Measurements from ENCODE around the gene TGFB2.

TGFB2 gene

GRCh38 chr1:218347723-218348627 lies 2.8 kb downstream of the TGFB2 start:
- H3K27ac ChIP-seq = no peak overlapping the region
- no peak for TF ChIP-seq CTCF (conservative IDR thresholded peaks at IDR 0.05)

GRCh38 chr1:218348628-218349071 lies 3.5 kb downstream of the TGFB2 start:
- no peak for TF ChIP-seq CTCF (conservative IDR thresholded peaks at IDR 0.05)
- no peak overlapping the region for H3K27ac ChIP-seq

- H3K27ac ChIP-seq = no peak overlapping the region
- no peak for TF ChIP-seq CTCF (conservative IDR thresholded peaks at IDR 0.05)
Measured at GRCh38 chr1:218349348-218350034, 4.4 kb downstream of the TGFB2 start.

GRCh38 chr1:218350035-218350525 lies 4.9 kb downstream of the TGFB2 start:
- H3K27ac ChIP-seq = no peak overlapping the region
- TF ChIP-seq CTCF (conservative IDR thresholded peaks at IDR 0.05) = no peak

GRCh38 chr1:218350801-218351266 lies 5.7 kb downstream of the TGFB2 start:
- no peak overlapping the region for H3K27ac ChIP-seq
- TF ChIP-seq CTCF (conservative IDR thresholded peaks at IDR 0.05) = no peak

- no peak overlapping the region for H3K27ac ChIP-seq
- TF ChIP-seq CTCF (conservative IDR thresholded peaks at IDR 0.05) = no peak
Measured at GRCh38 chr1:218351391-218352074, 6.4 kb downstream of the TGFB2 start.

- no peak overlapping the region for H3K27ac ChIP-seq
- TF ChIP-seq CTCF (conservative IDR thresholded peaks at IDR 0.05) = no peak
Measured at GRCh38 chr1:218352075-218352438, 6.9 kb downstream of the TGFB2 start.

All from VCaP (cell line).